HPDE6-E6E7 (cell line): ENCODE data around the gene ADGRB2.

Experiments used
- DNase-seq: peaks from one replicate; pipeline ENCODE4 v3.0.0; 2011; ENCODE audit warnings: missing footprints; ENCODE audit errors: extremely low spot score

Gene ADGRB2

GRCh38 chr1:31764312-31765040 is at the start of gene ADGRB2:
ADGRB2 (minus strand) TSS chr1:31764340; CDS start chr1:31757221, 7,119 bp downstream.
- no peak for DNase-seq

- no peak for DNase-seq
Measured at GRCh38 chr1:31812158-31812829, 48.2 kb upstream of the ADGRB2 start.

- DNase-seq = no peak
Measured at GRCh38 chr1:31811605-31812004, 47.5 kb upstream of the ADGRB2 start.

- DNase-seq = no peak
Measured at GRCh38 chr1:31809698-31810097, 45.6 kb upstream of the ADGRB2 start.

GRCh38 chr1:31807273-31808048 is 43.3 kb upstream of the ADGRB2 start:
- DNase-seq = no peak

GRCh38 chr1:31805318-31805717 is 41.2 kb upstream of the ADGRB2 start:
- no peak for DNase-seq

GRCh38 chr1:31804098-31804497 is 40.0 kb upstream of the ADGRB2 start:
- no peak for DNase-seq

- DNase-seq = no peak
Measured at GRCh38 chr1:31803610-31804009, 39.5 kb upstream of the ADGRB2 start.

GRCh38 chr1:31802190-31803150 is 38.3 kb upstream of the ADGRB2 start:
- DNase-seq = no peak

- no peak for DNase-seq
Measured at GRCh38 chr1:31801458-31801857, 37.3 kb upstream of the ADGRB2 start.

GRCh38 chr1:31800674-31800967 is 36.5 kb upstream of the ADGRB2 start:
- no peak for DNase-seq

- no peak for DNase-seq
Measured at GRCh38 chr1:31799895-31800673, 35.9 kb upstream of the ADGRB2 start.

- no peak for DNase-seq
Measured at GRCh38 chr1:31799196-31799894, 35.2 kb upstream of the ADGRB2 start.

- DNase-seq = peak; percentile 93
Measured at GRCh38 chr1:31798433-31799195, 34.5 kb upstream of the ADGRB2 start.

GRCh38 chr1:31798086-31798432 is 33.9 kb upstream of the ADGRB2 start:
- no peak for DNase-seq

- no peak for DNase-seq
Measured at GRCh38 chr1:31797216-31797615, 33.1 kb upstream of the ADGRB2 start.

- DNase-seq = no peak
Measured at GRCh38 chr1:31796707-31797106, 32.6 kb upstream of the ADGRB2 start.

GRCh38 chr1:31795801-31796621 is 31.9 kb upstream of the ADGRB2 start:
- DNase-seq = no peak
